Measurements from ENCODE around the gene FADS2. TPM values are rescaled to one million over a fixed set of nuclear protein-coding genes. Genes with fewer than 3 reads are reported as not detected.
A peak's percentile ranks its signal among the peaks of the same experiment; 100 is the strongest.

Gene FADS2
- total and polyA plus RNA-seq, 9 of the 15 experiments (the other 6 are each of a cell fraction or from before 2014, with no cell fraction given): 2.9 to 42.8 (median 16.2) TPM

DNA sequence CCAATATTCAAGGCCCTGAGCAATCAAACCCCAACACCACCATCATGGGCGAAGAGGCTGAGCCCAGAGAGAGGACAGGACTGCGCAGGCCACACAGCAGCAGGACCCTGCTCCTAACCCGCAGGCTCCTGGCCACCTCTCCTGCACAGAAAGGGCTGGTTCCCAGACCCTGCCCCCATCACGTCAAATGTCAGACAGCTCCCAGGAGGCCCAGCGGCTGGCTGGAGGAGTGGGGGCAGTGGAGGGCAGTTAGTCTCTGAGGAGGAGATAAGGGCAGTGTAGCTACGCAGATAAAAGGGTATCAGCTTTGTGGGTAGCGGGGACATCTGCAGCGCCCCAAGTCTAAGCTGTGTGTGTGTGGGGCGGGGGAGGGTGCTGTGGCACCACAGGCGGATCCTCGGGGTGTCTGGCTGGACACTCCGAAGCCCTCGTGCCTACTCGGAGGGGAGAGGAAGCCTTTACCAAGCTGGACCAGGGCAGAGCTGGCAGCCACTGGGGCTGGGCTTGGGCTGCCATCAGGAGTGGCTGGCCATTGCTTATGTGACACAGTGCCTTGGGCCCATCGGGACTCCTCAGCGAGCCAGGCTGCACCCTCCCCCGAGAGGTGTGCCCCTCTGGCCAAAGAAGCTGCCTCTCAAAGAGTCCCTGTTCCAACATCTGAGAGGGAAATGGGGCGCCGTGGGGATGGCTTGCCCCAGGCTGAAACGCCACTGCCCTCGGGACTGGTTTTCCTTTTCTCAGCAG lies 41.8 kb downstream of the FADS2 start (continued):
- TF ChIP-seq ZNF12 (CRISPR knock-in tag; IDR thresholded peaks at IDR 0.05) (0 out of 2 replicates have a peak, but pooled peaks have one; percentile 47), HDAC2 (IDR thresholded peaks at IDR 0.05) (peak; percentile 77), L3MBTL2 (IDR thresholded peaks at IDR 0.05) (peak; percentile 63; the same call in 1 of the 2 replicates), ZNF444 (CRISPR knock-in tag; IDR thresholded peaks at IDR 0.05) (no peak; the same call in 1 of the 2 replicates), MECOM (CRISPR knock-in tag; IDR thresholded peaks at IDR 0.05) (no peak), BCL6 (CRISPR knock-in tag; IDR thresholded peaks at IDR 0.05) (peak; percentile 24; the same call in 1 of the 2 replicates), DPF2 (IDR thresholded peaks at IDR 0.05) (peak; percentile 93), ZBTB17 (CRISPR knock-in tag; IDR thresholded peaks at IDR 0.05) (peak; percentile 83), ZBTB8A (IDR thresholded peaks at IDR 0.05; ENCODE audit: partially characterized antibody) (no peak), ARID2 (IDR thresholded peaks at IDR 0.05) (no peak), TRIM28 (IDR thresholded peaks at IDR 0.05) (no peak)
- TF ChIP-seq, protein P1, sequence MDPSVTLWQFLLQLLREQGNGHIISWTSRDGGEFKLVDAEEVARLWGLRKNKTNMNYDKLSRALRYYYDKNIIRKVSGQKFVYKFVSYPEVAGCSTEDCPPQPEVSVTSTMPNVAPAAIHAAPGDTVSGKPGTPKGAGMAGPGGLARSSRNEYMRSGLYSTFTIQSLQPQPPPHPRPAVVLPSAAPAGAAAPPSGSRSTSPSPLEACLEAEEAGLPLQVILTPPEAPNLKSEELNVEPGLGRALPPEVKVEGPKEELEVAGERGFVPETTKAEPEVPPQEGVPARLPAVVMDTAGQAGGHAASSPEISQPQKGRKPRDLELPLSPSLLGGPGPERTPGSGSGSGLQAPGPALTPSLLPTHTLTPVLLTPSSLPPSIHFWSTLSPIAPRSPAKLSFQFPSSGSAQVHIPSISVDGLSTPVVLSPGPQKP (CRISPR knock-in tag; IDR thresholded peaks at IDR 0.05): no peak
- TF ChIP-seq, protein P2, sequence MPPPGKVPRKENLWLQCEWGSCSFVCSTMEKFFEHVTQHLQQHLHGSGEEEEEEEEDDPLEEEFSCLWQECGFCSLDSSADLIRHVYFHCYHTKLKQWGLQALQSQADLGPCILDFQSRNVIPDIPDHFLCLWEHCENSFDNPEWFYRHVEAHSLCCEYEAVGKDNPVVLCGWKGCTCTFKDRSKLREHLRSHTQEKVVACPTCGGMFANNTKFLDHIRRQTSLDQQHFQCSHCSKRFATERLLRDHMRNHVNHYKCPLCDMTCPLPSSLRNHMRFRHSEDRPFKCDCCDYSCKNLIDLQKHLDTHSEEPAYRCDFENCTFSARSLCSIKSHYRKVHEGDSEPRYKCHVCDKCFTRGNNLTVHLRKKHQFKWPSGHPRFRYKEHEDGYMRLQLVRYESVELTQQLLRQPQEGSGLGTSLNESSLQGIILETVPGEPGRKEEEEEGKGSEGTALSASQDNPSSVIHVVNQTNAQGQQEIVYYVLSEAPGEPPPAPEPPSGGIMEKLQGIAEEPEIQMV (tag; conservative IDR thresholded peaks at IDR 0.05; ENCODE audit: low read depth): no peak
- TF ChIP-seq, protein P3, sequence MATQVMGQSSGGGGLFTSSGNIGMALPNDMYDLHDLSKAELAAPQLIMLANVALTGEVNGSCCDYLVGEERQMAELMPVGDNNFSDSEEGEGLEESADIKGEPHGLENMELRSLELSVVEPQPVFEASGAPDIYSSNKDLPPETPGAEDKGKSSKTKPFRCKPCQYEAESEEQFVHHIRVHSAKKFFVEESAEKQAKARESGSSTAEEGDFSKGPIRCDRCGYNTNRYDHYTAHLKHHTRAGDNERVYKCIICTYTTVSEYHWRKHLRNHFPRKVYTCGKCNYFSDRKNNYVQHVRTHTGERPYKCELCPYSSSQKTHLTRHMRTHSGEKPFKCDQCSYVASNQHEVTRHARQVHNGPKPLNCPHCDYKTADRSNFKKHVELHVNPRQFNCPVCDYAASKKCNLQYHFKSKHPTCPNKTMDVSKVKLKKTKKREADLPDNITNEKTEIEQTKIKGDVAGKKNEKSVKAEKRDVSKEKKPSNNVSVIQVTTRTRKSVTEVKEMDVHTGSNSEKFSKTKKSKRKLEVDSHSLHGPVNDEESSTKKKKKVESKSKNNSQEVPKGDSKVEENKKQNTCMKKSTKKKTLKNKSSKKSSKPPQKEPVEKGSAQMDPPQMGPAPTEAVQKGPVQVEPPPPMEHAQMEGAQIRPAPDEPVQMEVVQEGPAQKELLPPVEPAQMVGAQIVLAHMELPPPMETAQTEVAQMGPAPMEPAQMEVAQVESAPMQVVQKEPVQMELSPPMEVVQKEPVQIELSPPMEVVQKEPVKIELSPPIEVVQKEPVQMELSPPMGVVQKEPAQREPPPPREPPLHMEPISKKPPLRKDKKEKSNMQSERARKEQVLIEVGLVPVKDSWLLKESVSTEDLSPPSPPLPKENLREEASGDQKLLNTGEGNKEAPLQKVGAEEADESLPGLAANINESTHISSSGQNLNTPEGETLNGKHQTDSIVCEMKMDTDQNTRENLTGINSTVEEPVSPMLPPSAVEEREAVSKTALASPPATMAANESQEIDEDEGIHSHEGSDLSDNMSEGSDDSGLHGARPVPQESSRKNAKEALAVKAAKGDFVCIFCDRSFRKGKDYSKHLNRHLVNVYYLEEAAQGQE (IDR thresholded peaks at IDR 0.05; ENCODE audit: borderline replicate concordance): peak; percentile 11; the same call in 1 of the 2 replicates
- TF ChIP-seq, protein P3 (CRISPR knock-in tag; IDR thresholded peaks at IDR 0.05; ENCODE audit: low read depth): peak; percentile 26; the same call in 1 of the 2 replicates
- TF ChIP-seq, protein P4, sequence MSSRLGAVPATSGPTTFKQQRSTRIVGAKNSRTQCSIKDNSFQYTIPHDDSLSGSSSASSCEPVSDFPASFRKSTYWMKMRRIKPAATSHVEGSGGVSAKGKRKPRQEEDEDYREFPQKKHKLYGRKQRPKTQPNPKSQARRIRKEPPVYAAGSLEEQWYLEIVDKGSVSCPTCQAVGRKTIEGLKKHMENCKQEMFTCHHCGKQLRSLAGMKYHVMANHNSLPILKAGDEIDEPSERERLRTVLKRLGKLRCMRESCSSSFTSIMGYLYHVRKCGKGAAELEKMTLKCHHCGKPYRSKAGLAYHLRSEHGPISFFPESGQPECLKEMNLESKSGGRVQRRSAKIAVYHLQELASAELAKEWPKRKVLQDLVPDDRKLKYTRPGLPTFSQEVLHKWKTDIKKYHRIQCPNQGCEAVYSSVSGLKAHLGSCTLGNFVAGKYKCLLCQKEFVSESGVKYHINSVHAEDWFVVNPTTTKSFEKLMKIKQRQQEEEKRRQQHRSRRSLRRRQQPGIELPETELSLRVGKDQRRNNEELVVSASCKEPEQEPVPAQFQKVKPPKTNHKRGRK (tag; IDR thresholded peaks at IDR 0.05): no peak
